MCF 10A (cell line): ENCODE data around the gene TIAM2. TPM values are rescaled to one million over a fixed set of nuclear protein-coding genes. Genes with fewer than 3 reads are reported as not detected.

Experiments used
- BruUV-seq: library from RNA; stranded (reverse); fragments of 400-500 nt; replicated peaks from 2 replicates; lab custom pipeline; 2021; lab: Mats Ljungman, UMichigan
- CTCF ChIA-PET: fragments of 300-600 bp; sonication (Branson Sonifier 250); formaldehyde crosslinking; extraction: SDS; loops from one replicate; lab custom pipeline; 2021; ENCODE audit warnings: antibody characterized with exemption, inconsistent platforms; lab: Yijun Ruan, JAX
- POLR2A ChIA-PET: fragments of 300-600, 350-650 bp; sonication (Branson Sonifier 250); formaldehyde crosslinking; extraction: SDS; loops from one replicate; lab custom pipeline; 2020; ENCODE audit warnings: antibody characterized with exemption, inconsistent platforms; lab: Yijun Ruan, JAX
- DNase-seq: peaks from one replicate; pipeline ENCODE4 v3.0.0-alpha.2; 2018; ENCODE audit not compliant: unreplicated experiment
- H3K27ac Mint-ChIP-seq: one replicate; pipeline ENCODE4 v1.8.0; 2022; ENCODE audit warnings: mild to moderate bottlenecking, low read depth, mixed read lengths; ENCODE audit not compliant: unreplicated experiment
- H3K27me3 Mint-ChIP-seq: one replicate; pipeline ENCODE4 v1.8.0; 2022; ENCODE audit warnings: mixed read lengths; ENCODE audit not compliant: insufficient read depth, unreplicated experiment
- H3K36me3 Mint-ChIP-seq: one replicate; pipeline ENCODE4 v1.8.0; 2022; ENCODE audit warnings: mild to moderate bottlenecking, moderate library complexity, mixed read lengths; ENCODE audit not compliant: insufficient read depth, unreplicated experiment
- H3K4me1 Mint-ChIP-seq: one replicate; pipeline ENCODE4 v1.8.0; 2022; ENCODE audit warnings: mixed read lengths; ENCODE audit not compliant: insufficient read depth, unreplicated experiment
- H3K4me3 Mint-ChIP-seq: one replicate; pipeline ENCODE4 v1.8.0; 2022; ENCODE audit warnings: mild to moderate bottlenecking, moderate library complexity, mixed read lengths; ENCODE audit not compliant: unreplicated experiment
- H3K9me3 Mint-ChIP-seq: one replicate; pipeline ENCODE4 v1.8.0; 2022; ENCODE audit warnings: mixed read lengths; ENCODE audit not compliant: unreplicated experiment
- CTCF ChIP-seq: fragments of 200-600 bp; IDR thresholded peaks from one replicate; pipeline ENCODE4 v1.8.0; 2022; ENCODE audit warnings: antibody characterized with exemption, mild to moderate bottlenecking; ENCODE audit not compliant: unreplicated experiment
- intact Hi-C: fragments of 100-400 bp; cut with micrococcal nuclease; formaldehyde crosslinking; loops from 2 replicates; pipeline ENCODE4 v1.14.1; 2022
- total RNA-seq: library from RNA; stranded (reverse); gene quantifications from 2 replicates; pipeline ENCODE4 v1.2.3, GENCODE V29; 2022

The TIAM2 gene
- total RNA-seq, 1 experiment from 2014 or later: 3.1 TPM

GRCh38 chr6:155301867-155302266, 306.8 kb downstream of the TIAM2 start:
- H3K4me1 Mint-ChIP-seq: no peaks in the 10 kb centered on the region
- intact Hi-C loops: no loop called here
- H3K4me3 Mint-ChIP-seq: no peak overlapping the region
- H3K27me3 Mint-ChIP-seq: no peaks in the 10 kb centered on the region
- ChIA-PET POLR2A (interaction anchor here (2.0 kb wide), 1 partner anchor 13 kb away, joined by 7 read pairs; no protein-coding TSS in a partner anchor), CTCF (interaction anchor here (0.6 to 0.7 kb wide), 2 partner anchors 884 to 1680 kb away, joined by 3 read pairs; no protein-coding TSS in a partner anchor)
- DNase-seq: no peak
- no peak for TF ChIP-seq CTCF
- H3K9me3 Mint-ChIP-seq: no peaks in the 10 kb centered on the region
- no TSS peak for BruUV-seq
- peaks cover 25% of the 10 kb centered on the region for H3K36me3 Mint-ChIP-seq
- no peak overlapping the region for H3K27ac Mint-ChIP-seq

- no peak overlapping the region for H3K4me3 Mint-ChIP-seq
- H3K27me3 Mint-ChIP-seq: no peaks in the 10 kb centered on the region
- H3K27ac Mint-ChIP-seq: no peak overlapping the region
- POLR2A ChIA-PET: interaction anchor here (1.0 to 2.1 kb wide), 3 partner anchors 10 to 13 kb away, joined by 3 to 8 read pairs (median 7); no protein-coding TSS in a partner anchor
- H3K36me3 Mint-ChIP-seq: peaks cover 21% of the 10 kb centered on the region
- intact Hi-C loops: no loop called here
- no TSS peak for BruUV-seq
- no peaks in the 10 kb centered on the region for H3K4me1 Mint-ChIP-seq
- CTCF ChIA-PET: interaction anchor here (0.6 to 0.8 kb wide), 2 partner anchors 15 to 1089 kb away, joined by 3 to 4 read pairs; no protein-coding TSS in a partner anchor
- no peak for DNase-seq
- H3K9me3 Mint-ChIP-seq: no peaks in the 10 kb centered on the region
- TF ChIP-seq CTCF: no peak
Measured at GRCh38 chr6:155303361-155303870, 308.3 kb downstream of the TIAM2 start.

GRCh38 chr6:155306958-155307357, 311.8 kb downstream of the TIAM2 start:
- CTCF ChIA-PET: interaction anchor here (0.7 to 1.3 kb wide), 2 partner anchors 15 to 20 kb away, joined by 4 read pairs; no protein-coding TSS in a partner anchor
- intact Hi-C loops: no loop called here
- BruUV-seq: no TSS peak
- no peak for TF ChIP-seq CTCF
- no peak overlapping the region for H3K4me3 Mint-ChIP-seq
- no peaks in the 10 kb centered on the region for H3K9me3 Mint-ChIP-seq
- POLR2A ChIA-PET: no interaction called here
- DNase-seq: no peak
- no peak overlapping the region for H3K27ac Mint-ChIP-seq
- peaks cover 29% of the 10 kb centered on the region for H3K36me3 Mint-ChIP-seq
- H3K27me3 Mint-ChIP-seq: no peaks in the 10 kb centered on the region
- peaks cover 11% of the 10 kb centered on the region for H3K4me1 Mint-ChIP-seq
